GOT3 (cell line): Measurements from ENCODE around the gene NQO2.
A peak's percentile ranks its signal among the peaks of the same experiment; 100 is the strongest.
"Not testable (repeated sequence)": the region's sequence is repeated elsewhere in the genome, so short reads cannot be mapped to it uniquely, and the experiment has no call there.

Source experiments
- DNase-seq: peaks from one replicate; lab custom pipeline; 2025; ENCODE audit warnings: mixed read lengths; lab: John Stamatoyannopoulos, UW

The NQO2 gene

GRCh38 chr6:2989332-2990247 lies 10.1 kb upstream of the NQO2 start:
- peak; percentile 71 for DNase-seq

GRCh38 chr6:2990248-2990931 lies 9.3 kb upstream of the NQO2 start:
- DNase-seq: no peak

- DNase-seq: no peak
Observed at GRCh38 chr6:2990932-2991506, 8.7 kb upstream of the NQO2 start.

GRCh38 chr6:2992330-2992979 lies 7.2 kb upstream of the NQO2 start:
- DNase-seq: no peak

GRCh38 chr6:2993755-2994317 lies 5.9 kb upstream of the NQO2 start:
- DNase-seq: no peak

- not testable (repeated sequence) for DNase-seq
Observed at GRCh38 chr6:2998249-2998997, 1.3 kb upstream of the NQO2 start.

GRCh38 chr6:2998998-2999617 lies 586 bp upstream of the NQO2 start:
- peak; percentile 91 for DNase-seq

- no peak for DNase-seq
Observed at GRCh38 chr6:3001146-3001772, 1.6 kb downstream of the NQO2 start.

- DNase-seq: no peak
Observed at GRCh38 chr6:3001773-3002293, 2.1 kb downstream of the NQO2 start.

GRCh38 chr6:3003226-3003625 lies 3.5 kb downstream of the NQO2 start:
- DNase-seq: not testable (repeated sequence)

GRCh38 chr6:3005077-3005476 lies 5.4 kb downstream of the NQO2 start:
- no peak for DNase-seq

- no peak for DNase-seq
Observed at GRCh38 chr6:3005874-3006273, 6.2 kb downstream of the NQO2 start.

GRCh38 chr6:3006476-3006875 lies 6.8 kb downstream of the NQO2 start:
- no peak for DNase-seq

GRCh38 chr6:3007571-3007970 lies 7.9 kb downstream of the NQO2 start:
- no peak for DNase-seq

GRCh38 chr6:3008712-3009265 lies 9.1 kb downstream of the NQO2 start:
- DNase-seq: not testable (repeated sequence)

- DNase-seq: no peak
Observed at GRCh38 chr6:3009930-3010329, 10.2 kb downstream of the NQO2 start.

GRCh38 chr6:3011158-3011557 lies 11.5 kb downstream of the NQO2 start:
- DNase-seq: no peak

- no peak for DNase-seq
Observed at GRCh38 chr6:3011592-3011991, 11.9 kb downstream of the NQO2 start.

GRCh38 chr6:3013486-3013885 lies 13.8 kb downstream of the NQO2 start:
- DNase-seq: no peak
